Measurements from ENCODE around the gene DAAM2.

DAAM2 gene

DNA sequence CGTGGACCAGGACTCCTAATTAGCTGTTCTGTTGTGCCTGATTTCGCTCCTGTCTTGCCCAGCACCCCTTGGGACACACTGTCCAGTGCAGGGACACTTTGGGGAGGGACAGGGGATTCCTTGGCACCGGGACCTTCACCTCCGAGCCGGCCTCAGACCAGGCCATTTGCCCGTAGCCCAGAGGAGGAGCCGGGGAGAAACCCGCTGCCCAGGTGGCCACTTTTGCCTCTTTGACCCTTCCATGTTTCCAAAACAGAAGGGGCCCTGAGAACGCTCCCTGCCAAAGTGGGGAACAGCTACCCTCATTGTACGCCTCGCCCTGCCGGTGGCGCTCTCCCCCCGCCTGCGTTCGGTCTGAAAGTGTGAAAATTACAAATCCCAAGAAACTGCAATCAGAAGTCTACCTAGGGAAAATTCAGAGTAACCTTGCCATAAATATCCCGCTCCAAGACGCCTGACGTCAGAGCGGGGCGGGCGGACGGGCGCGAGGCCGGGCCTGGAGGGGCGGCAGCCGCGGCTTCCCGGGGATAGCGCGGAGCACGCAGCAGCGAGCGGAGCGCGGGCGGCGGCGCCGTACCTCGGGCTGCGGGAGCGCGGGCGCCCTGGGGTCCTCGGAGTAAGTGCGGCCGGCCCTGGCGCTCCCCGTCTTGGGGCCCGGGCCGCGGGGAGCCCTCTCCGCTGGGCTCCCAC is at the start of gene DAAM2:
DAAM2 (plus strand) TSS at position 527 of the 690 bp plus-strand sequence. CDS start 63,927 bp downstream, outside the sequence.
- no peak for DNase-seq

DNA sequence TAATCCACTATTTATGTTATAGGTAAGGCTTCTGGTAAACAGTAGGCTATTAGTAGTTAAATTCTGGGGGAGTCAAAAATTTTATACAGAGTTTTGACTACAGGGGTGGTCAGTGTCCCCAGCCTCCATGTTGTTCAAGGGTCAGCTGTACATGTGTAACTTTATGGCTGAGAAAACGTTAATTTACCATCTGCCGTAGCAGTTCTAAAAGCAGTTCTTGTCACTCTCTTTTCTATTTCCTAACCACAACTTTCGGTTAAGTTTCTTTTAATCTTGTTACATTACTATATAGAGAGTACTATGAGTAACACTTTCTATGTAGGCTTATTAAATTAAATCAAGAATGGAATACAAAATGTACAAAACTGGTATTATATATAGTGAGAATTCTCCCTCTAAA is 45.4 kb upstream of the DAAM2 start:
- no peak for DNase-seq

- DNase-seq, result no peak
These were observed 39.1 kb upstream of the DAAM2 start for GRCh38 chr6:39752835-39753724.

- no peak for DNase-seq
These were observed 38.5 kb upstream of the DAAM2 start for GRCh38 chr6:39753725-39754045.

DNA sequence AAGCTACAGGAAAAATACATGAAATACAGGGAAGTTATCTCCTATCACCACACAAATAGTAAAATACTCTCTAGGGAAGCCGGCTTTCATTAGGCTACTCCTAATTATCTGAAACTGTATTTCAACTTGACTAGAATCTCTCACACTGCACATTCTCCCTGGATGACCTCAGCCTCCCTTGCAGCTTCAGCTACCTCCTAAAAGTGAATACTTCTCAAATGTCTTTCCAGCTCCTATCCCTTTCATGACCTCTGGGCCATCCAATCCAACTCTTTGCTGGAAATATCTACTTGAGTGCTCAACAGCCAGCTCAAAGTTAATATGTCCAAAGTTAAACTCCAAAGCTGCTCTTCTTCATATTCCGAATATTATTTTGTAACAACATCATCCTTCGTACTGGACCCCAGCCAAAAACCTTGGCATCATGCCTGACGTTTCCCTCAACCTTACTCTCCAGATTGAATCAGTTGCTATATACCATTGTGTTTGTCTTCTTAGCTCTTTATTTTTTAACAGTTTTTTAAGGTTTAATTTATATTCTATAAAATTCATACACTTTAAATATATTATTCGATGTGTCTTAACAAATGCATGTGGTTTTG is 37.6 kb upstream of the DAAM2 start:
- no peak for DNase-seq

DNA sequence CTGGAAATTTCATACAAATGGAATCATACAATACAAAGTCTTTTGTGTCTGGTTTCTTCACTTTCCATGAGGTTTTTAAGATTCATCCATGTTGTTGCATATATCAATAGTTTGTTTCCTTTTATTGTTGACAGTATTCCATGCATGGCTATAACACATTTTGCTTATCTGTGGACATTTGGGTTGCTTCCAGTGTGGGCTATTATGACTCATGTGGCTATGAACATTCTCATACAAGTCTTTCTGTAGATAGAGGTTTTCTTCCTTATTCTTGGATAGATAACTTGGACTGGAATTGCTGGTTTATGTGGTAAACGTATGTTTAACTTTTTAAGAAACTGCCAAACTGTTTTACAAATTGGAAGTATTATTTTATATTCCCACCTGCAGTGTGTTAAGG is 36.9 kb upstream of the DAAM2 start:
- no peak for DNase-seq

DNA sequence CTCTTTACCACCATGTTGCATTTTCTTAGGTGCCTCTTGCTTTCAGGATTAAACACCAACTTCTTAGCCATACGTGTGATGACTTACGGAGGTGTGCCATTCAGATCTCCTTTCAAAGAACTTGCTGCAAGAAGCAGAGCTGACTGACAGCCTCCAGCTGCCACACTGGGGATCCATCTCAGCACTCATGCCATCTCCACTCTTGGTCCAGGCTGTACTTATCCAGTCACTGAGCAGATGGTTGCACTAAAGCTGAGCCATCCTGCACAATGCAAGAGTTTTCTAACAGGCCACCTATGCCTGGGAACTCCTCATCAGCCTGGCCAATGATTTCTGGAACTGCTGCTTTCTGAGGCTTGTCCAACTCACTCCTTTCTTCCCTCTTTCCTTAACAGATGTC is 35.6 kb upstream of the DAAM2 start:
- no peak for DNase-seq

- DNase-seq, result no peak
These were observed 33.1 kb upstream of the DAAM2 start for GRCh38 chr6:39758905-39759605.

- no peak for DNase-seq
These were observed 31.8 kb upstream of the DAAM2 start for GRCh38 chr6:39760226-39760952.

DNA sequence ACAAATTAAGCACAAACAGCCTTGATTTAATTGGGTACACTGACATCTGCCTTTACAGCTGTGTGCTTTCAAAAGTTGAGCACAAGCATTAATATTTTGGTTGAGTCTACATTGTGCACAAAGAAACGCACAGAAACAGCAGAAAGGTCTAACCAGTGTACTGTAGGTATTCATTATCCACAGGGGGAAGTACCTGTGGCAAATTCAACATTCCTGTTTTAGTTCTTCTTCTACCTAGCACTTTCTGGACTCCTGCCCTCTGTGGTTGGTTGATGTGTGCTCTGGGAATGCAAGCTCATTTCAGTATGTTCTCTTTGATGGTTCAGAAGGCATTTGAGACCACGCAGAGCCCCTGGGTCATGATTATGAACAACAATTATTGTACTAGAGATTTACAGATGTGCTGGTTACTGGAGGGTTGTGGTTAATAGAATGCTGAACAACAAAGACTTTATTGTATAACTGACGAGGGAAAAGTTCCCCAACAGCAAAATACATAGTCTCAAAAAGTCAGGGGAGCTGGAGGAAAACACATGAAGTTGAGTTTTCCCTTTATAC is 26.6 kb upstream of the DAAM2 start:
- no peak for DNase-seq

DNA sequence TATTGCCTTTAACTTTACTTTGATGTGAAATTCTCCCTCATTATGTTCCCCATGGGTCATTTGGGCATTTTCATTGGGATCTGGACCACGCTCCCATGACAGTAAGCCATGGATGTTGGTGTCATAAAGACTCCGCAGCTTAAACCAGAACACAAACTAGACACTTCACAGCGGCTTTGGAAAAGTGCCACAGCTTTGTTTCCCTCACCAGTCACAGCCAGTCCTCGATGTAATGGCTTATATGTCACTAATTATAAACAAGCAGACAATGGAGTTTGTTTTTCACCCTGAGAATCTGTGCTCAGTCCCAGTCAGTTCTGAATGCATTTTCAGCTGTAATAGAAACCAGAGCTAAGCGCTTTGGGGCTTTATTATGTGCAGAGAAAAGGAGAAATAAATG is 23.2 kb upstream of the DAAM2 start:
- DNase-seq, result no peak

DNA sequence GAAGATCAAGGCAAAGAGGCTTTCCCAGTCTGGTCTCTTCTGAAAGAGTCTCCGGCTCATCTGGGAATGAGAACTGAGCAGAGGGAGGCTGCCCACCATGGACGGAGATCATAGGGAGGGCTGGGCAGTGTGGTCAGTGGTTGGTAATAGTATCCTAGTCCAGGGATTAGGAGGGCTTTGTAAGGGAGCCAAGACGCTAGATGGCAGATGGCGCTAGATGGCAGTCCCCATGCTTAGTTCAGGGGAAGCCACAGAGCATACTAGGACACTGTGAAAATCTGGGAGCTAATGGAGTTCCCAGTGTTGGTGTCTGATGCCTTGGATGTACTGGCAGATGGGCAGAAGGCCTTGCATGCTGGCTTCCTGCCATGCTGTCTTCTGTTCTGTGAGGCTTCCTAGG is 21.7 kb upstream of the DAAM2 start:
- no peak for DNase-seq

DNA sequence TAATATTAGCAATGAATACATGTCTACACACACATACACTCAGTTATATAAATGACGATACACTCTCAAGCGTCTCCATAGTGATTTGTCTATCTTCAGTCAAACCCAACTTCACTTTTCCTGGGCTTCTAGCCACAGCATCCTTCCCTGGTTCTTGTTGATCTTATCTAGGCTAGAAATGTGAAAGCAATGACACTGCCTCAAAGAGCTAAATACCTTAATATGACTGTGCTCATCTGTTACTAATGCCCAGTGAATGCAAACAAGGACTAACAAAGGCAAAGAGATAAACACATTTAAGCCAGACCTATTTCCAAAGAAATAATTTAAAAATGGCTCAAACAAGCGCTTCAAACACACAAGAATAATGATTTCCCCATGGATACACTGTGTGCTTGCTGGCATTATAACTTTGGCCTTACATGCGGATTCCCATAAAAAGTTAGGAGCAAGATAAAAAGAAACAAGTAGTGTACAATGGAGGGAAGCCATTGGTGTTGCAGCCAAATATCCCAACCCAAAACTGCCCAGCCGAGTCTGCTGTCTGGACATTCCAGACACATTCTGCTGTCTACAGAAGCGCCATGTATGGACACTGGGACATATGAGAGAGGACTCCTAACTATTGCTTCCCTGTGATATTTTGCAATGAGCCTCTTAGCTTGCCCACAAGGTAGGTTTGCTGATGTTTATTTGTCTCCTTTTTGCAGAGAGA is 19.5 kb upstream of the DAAM2 start:
- DNase-seq, result no peak

DNA sequence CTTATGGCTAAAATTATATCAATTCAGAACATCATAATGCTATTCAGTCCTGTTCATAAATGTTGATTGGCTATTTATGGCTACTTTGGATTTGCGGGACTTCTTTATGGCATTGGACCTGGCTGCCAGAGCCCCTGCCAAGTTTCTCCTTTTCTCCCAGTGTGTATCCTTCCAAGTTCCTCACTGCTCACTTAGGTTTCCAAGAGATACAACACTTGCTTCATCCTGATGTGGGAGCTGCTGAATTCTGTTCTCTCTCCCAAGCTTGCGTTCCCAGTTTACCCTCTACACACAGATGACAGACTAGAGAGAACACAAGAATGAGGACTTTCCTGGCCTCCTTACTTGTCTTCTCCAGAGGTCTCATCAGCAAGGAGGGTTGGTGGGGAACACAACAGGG is 18.4 kb upstream of the DAAM2 start:
- DNase-seq, result no peak

GRCh38 chr6:39776581-39776980 is 15.6 kb upstream of the DAAM2 start:
- DNase-seq, result no peak

DNA sequence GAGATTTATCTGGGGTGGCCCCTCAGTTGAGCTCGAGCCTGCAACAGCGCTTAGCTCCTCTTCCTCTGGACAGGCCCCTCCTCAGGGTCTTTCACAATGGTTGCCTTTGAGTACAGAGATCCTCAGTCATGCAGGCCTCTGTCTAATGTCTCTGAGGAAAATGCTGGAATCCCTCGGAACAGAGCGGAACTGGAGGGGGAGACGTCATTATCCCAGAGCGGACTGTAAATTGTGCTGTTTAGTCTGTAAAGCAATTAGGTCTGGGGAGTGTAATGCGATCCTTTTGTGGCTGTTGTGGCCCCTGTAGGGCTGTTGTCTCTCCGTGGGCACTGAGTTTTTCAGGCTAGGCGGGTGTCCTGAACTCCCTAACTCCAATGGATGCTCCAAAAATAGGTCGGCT is 15.0 kb upstream of the DAAM2 start:
- no peak for DNase-seq

DNA sequence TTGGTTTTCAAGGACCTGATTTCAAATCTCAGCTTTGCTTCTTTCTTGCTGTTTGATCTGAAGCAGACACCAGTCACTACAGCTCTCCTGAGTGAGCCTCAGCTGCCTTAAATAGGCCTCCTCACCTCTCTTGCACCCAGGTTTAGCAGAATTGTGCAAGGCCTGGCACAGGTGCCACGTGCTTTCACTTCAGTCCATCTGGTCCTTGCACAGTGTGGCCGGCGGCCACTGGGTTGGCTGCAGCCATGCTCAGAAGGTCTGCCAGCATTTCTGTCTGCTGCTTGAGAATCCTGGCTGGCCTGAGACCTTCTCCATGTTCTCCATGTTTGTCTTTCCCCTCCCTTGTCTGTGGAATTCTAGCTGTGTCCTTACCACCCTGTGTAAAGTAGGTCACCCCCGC is 14.5 kb upstream of the DAAM2 start:
- DNase-seq, result no peak

DNA sequence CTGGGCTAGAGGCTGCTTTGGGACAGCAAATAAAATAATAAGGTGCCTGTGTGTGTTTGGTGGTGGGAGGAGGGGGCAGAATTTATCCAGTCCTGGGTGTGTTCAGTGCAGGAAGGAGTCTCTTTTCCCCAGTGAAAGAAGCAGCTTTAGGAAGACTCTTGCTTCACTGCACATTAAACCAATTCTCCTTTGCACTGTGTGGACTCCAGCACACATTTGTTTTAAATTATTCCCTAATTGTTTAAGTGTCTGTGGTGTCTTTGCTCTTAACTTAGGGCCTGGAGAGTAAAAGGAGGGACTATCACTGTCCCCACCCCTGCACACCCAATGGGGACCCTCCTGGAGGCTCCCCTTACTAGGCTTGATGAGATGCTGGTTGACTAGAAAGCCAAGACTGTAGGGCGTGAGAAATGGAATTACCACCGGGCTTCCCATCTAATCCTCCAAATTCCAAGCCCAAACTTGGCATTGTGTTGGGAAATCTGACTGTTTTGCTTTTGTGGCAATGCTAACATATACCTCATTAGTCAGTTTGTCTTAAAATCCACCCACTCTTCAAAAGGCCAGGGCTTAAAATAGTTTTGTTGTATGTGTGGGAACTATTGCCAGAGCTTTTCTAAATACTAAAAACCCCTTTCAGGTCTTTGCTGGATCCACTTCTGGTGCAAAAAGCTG is 13.5 kb upstream of the DAAM2 start:
- DNase-seq, result no peak

DNA sequence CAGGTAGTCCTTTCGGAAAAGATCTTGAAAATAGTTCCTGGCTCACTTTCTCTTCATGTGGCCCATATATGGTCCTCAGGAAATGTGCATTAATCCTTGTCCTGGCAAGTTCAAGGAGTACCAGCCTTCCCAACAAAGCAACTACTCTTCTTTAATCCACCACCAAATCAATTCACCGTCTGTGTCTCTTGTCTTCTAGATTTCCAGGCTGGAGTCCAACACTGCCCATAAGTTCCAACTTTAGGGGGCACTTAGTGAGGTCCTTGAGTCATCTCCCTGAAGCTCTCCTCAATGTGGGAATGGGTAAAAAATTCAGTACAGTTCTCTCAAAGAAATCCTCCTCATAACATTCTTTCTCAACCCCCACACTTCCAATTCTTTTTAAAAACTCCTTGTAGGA is 6.9 kb upstream of the DAAM2 start:
- no peak for DNase-seq

DNA sequence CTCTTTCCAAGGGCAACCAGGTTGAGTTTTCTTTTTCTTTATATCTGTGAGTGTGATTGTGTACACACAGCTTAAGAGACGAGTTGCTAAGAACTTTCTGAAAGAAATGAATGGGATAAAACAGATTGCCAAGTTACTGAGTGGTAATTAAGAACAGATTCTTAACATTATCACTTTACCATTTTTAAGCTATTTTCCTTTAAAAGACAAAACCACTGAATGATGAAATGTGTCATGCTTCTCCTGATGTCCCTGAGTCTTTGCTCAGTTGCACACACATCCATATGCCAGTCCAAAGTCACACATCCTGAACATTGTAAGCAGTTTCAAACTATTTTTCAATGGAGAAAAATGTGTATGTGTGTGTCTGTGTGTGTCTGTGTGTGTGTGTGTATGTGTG is 5.5 kb upstream of the DAAM2 start:
- no peak for DNase-seq

DNA sequence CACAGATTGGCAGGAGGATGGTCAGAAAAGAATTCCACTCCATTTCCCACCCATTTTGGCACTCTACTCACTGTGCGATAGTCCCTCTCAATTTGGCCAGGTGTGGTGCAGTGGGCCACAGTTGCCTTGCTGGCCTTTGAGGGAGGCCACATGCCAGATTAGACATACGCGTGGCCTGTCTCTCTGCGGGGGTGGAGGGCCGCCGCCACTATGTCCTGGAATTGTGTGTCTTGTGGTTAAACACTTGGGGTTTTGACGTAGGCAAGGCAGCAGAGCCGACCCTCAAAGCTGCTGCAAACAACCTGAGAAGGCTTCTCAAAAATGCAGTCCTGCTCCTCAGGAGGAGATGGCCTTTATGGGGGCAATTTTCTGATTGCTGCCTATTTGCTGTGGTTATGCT is 4.9 kb upstream of the DAAM2 start:
- DNase-seq, result no peak
